ENCODE data around the gene TEX2.

DNA sequence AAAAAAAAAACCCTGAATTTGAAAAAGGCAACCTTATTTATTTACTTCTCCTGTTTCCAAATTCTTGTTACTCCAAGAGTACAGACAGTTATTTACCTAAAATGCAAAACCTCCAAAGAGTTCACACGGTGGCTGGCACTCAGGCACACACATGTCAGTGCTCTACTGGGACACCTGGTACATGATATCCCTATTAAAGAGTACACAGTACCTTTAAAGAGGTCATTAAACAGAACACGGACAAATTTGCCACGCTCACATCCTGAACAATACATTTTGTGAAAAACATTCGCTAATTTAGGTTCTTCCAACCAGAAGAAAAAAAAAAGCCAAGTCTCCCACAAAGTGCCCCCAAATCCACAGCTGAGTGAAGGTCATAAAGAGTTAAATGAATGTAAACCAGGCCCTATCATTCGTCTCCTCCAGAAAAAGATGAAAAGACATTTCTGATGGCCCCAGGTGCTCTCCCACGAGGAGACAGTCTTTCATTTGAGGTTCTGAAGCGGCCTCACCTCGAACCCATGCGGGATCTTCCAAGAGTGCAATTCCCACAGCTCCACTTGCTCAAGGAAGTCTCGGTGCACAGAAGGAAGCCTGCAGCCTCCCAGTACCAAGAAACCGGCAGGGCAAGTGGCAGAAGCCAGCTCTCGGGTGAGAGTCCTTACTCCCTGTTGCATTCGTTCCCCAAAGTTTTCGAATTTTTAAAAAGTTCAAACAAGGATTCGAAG lies 134.1 kb downstream of the TEX2 start:
- no peak for TF ChIP-seq CTCF (IDR thresholded peaks at IDR 0.05; ENCODE audit: insufficient read depth, low read length)
- no peak for TF ChIP-seq POLR2AphosphoS5 (IDR thresholded peaks at IDR 0.05; ENCODE audit: low read depth)
- no peak for TF ChIP-seq GABPA (IDR thresholded peaks at IDR 0.05; ENCODE audit: low read depth)
- no peak for TF ChIP-seq REST (IDR thresholded peaks at IDR 0.05; ENCODE audit: insufficient replicate concordance, low read depth)

Measured in HL-60 (cell line).